Activated CD4-positive, alpha-beta T cell treated with anti-CD3 and anti-CD28 coated beads for 24 hours (primary cell): ENCODE data around the gene DNTTIP2.
"Not testable (repeated sequence)": the region's sequence is repeated elsewhere in the genome, so short reads cannot be mapped to it uniquely, and the experiment has no call there.

Source experiments
- DNase-seq, 2 donors: peaks; one replicate each; pipeline ENCODE4 v3.0.0-alpha.2; 2020; ENCODE audit warnings: low read depth in 2 of 2

Gene DNTTIP2

DNA sequence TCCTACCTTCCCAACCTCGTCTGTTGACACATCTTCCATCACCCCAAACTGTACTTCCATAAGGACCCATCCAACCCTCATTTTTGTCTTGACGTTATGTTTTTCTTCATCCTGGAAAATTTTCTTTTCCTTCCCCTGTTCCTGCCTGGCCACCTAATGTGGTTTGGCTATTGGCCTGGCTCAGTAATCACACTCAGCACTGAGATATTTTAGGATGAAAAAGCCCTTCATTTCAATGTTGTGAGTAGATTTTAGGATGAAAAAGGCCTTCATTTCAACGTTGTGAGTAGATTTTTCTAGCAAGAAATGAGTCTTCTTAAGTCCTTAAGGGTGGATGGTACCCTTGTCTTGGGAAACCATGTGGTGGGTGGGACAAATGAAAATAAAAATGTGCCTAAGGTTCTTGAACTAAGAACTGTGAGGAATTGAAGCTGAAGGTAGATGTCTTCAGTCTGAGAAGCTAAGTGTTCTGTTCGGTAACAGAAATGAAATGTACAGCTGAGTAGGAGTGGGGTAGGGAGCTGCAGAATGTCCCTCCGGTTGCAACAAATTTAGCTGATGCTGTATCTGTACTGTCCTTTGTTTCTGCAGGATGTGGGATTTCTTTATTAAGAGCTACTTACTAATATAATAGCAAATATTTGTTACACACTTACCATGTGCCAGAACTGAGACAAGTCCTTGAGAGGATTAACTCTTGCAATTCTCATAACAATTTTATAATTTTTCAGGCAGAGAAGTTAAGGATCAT is 36.1 kb downstream of the DNTTIP2 start:
- DNase-seq = no peak

DNA sequence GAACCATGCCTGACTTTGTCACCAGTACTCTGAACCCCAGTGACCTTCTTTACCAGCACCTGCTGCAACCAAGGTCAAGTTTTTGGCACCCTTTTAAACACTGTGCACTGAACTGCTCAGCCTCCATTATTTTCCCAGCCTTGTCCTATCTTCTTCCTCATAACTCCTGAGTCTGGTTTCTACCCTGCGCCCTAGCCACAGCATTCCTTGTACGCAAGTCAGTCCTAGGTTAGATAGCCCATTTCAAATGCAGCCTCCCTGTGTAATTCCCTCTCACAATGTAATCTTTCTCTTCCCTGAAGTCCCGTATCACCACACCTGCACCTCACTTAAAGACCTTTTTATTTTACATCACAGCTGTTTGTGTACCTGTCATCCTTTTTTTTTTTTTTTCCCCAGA is 37.2 kb downstream of the DNTTIP2 start:
- DNase-seq = no peak

DNA sequence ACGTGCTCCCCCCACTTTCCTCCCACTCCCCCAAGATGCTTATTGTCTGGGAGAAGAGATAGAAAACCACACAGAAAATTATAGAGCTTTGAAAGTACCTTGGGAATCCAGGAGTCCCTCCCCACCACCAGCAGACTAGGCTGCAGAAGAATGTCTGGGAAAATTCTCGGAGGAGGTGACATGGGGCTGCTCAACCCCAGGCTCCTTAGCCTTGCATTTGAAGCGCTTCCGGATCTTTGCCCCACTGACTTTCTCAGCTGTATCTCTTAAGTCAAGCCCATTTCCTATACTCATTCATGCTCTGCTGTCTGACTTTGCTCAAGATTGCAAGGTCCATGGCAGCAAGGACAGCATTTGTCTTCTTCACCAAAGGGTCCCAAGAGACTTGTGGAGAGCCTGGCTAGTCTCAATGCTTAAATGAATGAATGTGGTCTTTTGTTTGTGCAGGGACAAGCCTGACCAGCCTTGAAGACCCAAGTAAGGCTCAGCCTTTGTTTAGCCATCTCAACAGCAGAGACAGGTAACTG is 38.0 kb downstream of the DNTTIP2 start:
- no peak for DNase-seq

DNA sequence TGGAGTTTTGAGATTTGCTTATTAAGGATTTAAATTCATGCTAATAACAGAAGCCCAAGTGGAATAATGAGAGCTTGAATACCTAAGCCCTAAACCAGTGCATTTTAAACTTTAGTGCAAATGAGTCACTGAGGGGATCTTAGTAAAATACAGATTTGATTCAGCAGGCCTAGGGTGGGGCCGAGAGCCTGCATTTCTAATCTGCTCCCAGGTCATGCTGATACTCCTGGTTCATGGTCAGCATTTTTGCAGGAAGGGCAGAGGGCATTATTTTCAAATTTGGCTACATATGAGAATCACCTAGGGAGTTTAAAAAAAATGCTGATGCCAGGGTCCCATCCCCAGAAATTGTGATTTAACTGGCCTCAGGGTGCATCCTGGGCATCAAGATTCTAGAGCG is 39.3 kb downstream of the DNTTIP2 start:
- DNase-seq = no peak

DNA sequence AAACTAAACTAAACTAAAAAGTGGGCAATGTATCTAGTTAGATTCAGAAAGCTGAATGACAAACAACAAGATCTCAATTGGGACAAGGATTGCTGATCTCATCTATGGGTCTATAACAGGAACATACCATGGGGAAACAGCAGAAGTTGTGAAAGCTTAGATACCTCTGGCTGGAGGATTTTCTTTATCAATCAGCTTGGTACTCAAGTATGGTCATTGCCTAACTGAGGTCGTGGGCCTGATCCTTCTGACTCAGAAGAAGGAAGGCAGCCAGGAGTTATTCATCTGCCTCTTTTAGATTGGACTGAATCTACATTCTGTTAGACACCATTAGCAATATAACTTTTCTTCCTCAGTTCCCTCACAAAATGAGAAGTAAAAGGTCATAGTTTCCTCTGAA is 39.7 kb downstream of the DNTTIP2 start:
- no peak for DNase-seq

DNA sequence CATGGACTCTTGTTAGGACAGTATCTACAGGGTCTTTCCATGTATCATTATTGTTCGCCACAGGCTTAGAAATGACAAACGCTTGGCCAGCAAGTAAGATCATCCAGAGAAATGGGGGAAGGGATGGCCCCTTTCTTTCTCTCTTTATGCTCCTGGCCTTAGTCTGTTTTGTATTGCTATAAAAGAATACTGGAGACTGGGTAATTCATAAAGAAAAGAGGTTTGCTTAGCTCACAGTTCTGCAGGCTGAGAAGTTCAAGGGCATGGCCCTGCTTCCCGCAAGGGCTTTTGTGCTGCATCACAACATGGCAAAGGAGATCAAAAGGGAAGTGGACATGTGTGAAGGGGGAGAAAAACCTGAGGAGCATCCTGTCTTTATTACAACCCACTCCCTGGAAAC is 41.0 kb downstream of the DNTTIP2 start:
- DNase-seq = no peak

DNA sequence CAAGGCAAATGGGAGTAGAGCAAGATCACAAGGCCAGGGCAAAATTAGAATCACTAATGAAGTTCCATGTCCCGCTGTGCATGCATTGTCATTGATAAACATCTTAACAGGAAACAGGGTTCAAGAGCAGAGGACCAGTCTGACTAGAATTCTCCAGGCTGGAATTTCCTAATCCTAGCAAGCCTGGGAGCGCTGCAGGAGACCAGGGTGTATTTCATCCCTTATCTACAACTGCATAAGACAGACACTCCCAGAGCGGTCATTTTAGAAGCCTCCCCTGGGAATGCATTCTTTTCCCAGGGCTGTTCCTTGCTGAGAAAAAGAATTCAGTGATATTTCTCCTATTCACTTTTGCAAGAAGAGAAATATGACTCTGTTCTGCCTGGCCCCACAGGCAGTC is 45.7 kb downstream of the DNTTIP2 start:
- not testable (repeated sequence) for DNase-seq

DNA sequence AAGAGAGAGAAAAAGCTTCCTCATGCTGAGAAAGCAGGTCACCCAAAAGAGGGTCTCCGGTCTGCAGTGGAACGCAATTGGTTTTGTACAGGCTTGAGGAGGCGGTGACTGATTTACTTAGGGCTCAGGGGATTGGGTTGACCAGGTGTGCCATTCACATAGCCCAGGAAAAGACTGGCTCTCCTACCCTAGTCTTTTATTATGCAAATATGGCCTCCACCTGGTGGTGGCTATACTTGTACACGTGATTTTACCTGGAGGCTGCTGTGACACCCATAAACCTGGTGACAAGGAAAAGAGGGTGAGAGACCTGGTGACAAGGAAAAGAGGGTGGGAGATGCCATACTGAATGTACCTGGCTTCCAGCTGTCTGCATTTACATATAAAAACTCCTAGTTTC is 49.9 kb downstream of the DNTTIP2 start:
- no peak for DNase-seq

DNA sequence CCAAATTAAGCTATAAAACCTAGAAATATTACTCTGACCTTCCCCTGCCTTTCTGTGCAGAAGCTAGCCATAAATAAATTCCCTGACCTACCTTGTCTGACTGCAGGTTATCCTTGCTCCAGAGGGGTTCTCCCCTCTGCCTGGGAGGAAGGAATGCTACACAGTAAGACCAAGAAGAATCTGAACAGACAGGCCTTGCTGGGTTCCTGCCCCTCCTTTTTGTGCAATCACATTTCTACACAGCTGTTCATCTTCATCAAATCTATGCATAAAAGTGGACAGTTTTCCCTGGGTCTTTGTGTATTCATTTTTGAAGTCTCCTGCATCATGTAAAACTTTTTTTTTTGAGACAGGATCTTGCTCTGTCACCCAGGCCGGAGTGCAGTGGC is 50.6 kb downstream of the DNTTIP2 start:
- no peak for DNase-seq

DNA sequence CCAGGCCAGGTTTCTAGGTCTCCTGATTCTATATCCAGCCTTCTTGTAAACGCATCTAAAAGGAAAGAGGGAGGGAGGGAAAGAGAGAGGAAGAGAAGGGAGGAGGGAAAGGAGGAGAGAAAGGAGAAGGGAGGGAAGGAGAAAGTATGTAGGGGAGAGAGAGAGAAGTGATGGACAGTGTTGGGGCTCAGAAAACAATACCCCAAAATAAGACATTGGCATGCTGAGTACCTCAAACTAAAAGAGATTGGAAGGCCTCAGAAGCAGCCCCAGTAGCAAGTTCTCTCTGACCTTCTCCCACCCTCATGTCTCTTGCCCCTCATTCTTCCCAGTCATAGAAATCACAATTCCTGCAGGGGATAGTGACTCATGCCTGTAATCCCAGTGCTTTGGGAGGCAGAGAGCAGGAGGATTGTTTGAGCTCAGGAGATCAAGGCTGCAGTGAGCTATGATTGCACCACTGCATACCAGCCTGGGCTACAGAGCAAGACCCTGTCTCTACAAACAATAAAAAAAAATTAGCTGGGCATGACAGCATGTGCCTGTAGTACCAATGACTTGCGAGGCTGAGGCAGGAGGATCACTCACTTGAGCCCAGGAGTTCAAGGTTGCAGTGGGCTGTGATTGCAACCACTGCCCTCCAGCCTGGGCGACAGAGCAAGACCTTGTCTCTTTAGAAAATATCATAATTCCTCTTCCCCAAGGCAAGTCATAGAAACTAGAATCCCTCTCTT is 51.2 kb downstream of the DNTTIP2 start:
- DNase-seq = no peak

DNA sequence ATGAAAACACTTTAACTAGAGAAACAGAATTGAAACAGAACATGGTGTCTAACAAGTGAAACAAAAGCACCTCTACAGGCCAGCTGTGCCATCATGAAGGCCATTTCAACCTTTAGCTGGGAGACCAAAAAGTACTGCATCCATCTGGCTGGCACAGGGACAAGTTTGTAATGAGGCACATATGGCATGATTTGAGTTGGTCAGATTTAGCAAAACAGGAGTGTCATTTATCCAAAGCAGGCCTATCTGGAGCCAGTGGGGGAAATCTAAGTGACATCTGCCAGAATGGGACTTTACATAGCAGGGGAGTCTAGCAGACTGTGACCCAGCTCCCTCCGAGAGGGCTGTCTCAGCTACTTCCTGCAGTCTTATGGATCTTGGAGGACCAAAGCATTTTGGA is 51.9 kb downstream of the DNTTIP2 start:
- no peak for DNase-seq

DNA sequence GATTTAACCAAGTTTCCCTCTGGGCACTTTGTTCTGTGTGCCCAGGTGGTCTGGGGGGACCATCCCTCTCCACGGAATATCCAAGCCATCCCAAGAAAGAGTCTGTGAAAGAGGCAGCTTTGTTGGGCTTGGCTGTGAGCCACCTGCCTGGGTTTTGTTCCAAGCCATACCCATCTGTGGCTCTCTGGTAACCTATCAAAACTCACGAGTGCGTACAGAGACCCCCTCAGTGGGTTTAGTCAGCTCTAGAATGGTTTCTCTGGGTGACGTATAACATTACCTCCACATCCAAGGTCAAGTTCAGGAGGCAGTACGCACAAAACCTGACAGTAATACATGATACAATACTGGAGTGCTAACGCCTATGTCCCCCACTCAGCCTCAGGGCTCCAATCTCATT is 54.2 kb downstream of the DNTTIP2 start:
- no peak for DNase-seq

DNA sequence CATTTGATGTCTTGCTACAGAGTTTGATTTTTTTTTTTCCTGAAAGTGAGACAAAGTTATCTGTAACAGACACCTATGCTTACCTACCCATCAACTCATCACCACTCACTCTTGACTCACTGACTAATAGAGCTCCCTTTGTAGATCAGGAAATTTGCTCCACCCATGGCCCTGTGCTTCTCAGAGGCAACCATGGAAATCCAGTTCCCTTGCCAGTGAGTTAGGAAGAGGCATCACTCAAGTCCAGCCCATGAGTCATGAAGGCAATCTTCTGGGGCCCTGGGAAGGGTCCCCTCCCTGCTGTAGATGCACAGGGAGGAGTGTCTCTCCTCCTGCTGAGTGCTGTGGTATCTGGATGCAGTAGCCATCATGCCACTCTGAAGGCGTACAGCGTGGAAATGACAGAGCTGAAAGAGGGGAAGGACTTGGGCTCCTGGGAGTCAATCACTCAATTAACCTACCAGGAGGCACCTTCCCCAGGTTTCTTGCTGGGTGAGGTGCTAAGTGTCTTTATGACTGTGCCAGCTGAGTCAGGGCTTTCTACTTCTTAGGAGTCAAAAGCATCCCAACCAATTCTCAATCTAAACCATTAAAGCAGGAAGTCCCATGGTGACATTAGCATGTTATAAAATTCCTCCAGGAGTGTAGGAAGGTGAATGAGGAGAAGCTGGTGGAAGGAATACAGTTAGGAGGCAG is 56.1 kb downstream of the DNTTIP2 start:
- no peak for DNase-seq

DNA sequence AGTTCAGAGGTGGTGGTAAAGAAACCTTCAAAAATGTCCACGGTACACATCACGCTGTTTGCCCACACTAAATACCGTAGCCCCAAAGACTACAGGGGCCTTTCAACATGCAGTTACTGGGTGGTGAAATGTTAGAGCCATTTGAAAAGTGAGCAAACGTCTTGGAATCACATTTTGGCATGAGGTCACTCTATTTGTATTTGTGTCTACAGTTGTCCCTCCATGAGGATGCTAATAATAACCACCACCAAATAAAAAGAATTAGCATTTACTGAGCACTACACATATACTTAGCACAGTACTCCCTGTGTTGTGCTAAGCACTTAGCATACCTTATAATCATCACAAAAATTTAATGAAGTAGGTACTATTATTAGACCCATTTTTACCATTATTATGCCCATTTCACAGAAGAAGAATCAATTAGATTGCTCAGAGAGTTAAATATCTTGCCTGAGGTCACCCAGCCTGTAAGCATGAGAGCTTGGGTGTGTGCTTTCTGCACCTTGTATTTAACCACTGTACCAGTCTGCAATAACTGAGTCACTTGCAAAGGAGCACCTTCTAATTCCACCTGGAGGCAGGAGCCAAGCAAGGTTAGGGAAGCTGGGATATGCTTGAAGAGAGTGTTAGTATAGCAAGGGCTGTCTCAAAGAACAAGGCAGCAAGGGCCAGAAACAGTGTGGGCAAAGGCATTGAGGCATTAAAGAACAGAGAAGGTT is 57.4 kb downstream of the DNTTIP2 start:
- no peak for DNase-seq

DNA sequence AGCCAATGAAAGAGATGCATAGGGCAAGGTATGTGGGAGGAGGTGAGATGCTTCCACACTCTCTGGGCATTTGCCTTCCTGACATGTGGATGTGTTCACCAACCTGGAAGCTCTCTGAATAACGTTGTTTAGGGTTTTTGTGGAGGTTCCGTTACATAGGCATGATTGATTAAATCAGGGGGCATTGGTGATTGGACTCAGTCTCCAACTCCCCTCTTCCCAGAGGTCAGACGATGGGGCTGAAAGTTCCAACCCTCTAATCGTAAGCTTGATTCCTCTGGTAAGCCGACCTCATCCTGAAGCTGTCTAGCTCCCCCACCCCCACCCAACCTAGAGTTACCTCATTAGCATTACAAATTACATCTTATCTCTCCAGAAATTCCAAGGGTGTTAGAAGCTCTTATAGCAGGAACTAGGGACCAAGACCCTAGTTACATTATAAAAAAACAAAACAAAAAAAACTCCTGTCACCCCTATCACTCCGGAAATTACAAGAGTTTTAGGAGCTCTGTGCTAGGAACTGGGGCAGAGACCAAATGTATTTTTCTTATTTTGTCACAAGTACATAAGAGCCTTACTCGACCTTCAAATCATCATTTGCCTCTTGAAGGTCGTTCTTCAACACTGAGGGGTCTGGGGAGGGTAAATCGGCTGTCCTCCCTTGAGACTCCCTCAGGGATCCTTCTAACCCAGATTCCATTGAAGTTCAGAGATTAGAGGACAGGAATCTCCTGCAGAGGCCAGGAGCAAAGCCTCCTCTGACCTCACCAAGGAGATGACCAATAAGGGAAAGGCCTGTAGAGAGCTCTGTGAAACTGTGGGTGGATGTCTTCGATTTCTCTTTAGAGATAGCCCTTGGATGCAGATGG is 58.2 kb downstream of the DNTTIP2 start:
- DNase-seq = no peak

DNA sequence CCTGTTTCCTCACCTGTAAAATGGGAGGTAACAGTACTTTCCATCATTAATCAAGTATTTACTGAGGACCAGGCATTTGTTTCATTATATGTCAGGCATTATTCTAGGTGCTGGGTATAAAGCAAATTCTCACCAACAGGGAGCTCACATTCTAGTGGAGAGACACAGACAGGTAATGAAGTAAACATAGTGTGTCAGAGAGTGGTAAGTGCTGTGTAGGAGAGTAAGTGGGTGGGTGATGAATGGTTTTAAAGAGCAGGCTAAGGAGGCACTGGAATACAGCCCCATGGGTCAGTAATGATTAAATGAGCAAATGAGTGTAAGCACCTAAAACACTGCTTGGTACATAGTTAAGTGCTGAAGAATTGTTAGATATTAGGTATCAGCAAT is 60.4 kb downstream of the DNTTIP2 start:
- no peak for DNase-seq

DNA sequence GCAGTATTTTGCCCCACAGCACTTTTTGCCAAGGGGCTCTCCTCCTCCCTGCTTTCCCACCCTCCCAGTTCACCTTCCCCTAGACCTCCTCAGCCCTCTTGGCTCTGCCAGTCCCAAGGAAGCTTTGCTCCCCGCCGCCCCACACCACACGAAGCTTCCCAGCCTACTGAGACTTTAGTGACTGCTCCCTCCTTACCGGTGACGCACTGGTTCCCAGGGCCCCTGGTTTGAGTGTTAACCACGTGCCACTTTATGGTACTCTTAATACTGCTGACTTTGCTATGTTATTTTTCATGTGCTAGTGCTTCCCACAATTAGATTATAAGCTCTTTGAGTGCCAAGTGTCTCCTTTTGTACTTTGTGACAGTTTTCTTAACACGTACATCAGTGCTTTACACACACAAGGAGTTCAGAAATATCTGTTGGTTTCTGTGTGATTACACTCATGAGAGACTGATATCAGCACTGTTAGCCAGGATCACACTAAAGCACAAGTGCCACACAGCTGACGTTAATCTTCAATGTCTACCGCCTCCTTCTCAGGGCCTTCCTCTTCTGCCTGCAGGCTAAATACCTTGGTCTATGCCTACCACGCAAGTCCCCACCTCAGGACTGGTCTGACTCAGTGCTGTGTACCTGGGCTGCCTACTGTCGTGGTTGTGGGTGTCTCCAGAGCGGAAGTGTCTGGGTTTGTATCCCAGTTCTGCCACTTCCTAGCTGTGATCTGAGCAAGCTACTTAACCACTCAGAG is 61.0 kb downstream of the DNTTIP2 start:
- peak in 1 of 2 donors; percentile 7 for DNase-seq

DNA sequence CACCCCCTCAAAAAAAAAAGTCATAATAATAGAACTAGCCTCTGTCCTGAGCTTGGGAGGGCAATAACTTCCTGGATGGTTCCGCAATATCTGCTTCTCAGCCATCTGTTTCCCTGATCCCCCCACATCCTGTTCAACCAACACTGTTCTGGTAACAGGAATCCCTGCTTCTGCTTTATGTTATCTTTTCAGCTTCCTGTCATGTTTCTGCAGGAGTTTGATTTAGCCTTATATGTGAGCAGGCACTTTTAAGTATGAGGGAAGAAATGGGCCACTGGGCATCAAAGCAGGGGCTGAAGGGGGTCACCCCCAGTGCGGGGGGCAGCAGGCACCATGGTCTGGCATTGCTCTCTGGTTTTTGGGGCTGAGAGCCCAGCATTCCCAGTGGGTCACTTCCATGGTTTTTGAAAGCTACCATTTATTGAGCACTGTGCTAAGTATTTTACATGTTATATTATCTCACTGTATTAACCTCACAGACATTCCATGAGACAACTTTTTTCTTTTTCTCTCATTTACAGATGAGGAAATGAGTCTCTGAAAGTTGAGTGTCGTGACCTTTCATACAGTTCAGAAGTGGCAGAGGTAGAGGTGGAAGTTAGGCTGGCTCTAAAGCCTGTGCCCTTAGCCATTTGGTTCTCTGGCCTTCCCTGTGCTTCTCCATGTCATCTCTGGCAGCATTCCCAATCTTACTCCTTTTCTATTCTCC is 61.9 kb downstream of the DNTTIP2 start:
- no peak for DNase-seq
